A673 (cell line): ENCODE data around the gene PHIP. TPM values are rescaled to one million over a fixed set of nuclear protein-coding genes. Genes with fewer than 3 reads are reported as not detected.

Source experiments
- BruUV-seq: library from RNA; stranded (reverse); fragments of 400-500 nt; replicated peaks from 2 replicates; lab custom pipeline; 2021; lab: Mats Ljungman, UMichigan
- CTCF ChIA-PET: fragments of 300-600 bp; sonication (Branson Sonifier 250); formaldehyde crosslinking; loops from one replicate; lab custom pipeline; 2022; ENCODE audit warnings: antibody characterized with exemption; lab: Charles Lee
- POLR2A ChIA-PET: fragments of 300-600 bp; sonication (Branson Sonifier 250); formaldehyde crosslinking; loops from one replicate; lab custom pipeline; 2022; ENCODE audit warnings: antibody characterized with exemption; ENCODE audit not compliant: low non-redundant PET; lab: Charles Lee
- DNase-seq: peaks from one replicate; pipeline ENCODE4 v3.0.0-alpha.2; 2015; ENCODE audit warnings: low spot score
- H3K27ac ChIP-seq: fragments of 200-600 bp; sonication (generic); 2 replicates; pipeline ENCODE4 v1.5.1; 2016; ENCODE audit warnings: mixed run types, low read depth, mild to moderate bottlenecking, mixed read lengths, antibody characterized with exemption, low read length; ENCODE audit not compliant: poor library complexity, severe bottlenecking
- H3K27me3 ChIP-seq: fragments of 200-600 bp; sonication (generic); replicated peaks from 2 replicates; pipeline ENCODE4 v1.6.1; 2017; ENCODE audit warnings: mixed run types, low read depth, mild to moderate bottlenecking, mixed read lengths, antibody characterized with exemption, low read length; ENCODE audit not compliant: insufficient read depth, poor library complexity
- H3K36me3 ChIP-seq: fragments of 200-600 bp; sonication (generic); 2 replicates; pipeline ENCODE4 v1.6.1; 2016; ENCODE audit warnings: mixed run types, mild to moderate bottlenecking, mixed read lengths, antibody characterized with exemption, low read length; ENCODE audit not compliant: insufficient read depth, poor library complexity, severe bottlenecking
- H3K4me1 ChIP-seq: fragments of 200-600 bp; sonication (generic); 2 replicates; pipeline ENCODE4 v1.6.1; 2017; ENCODE audit warnings: mixed run types, mild to moderate bottlenecking, mixed read lengths, antibody characterized with exemption, low read length; ENCODE audit not compliant: insufficient read depth, poor library complexity, severe bottlenecking
- H3K4me3 ChIP-seq: fragments of 200-600 bp; sonication (generic); 2 replicates; pipeline ENCODE4 v1.5.1; 2016; ENCODE audit warnings: low read depth, mixed run types, mild to moderate bottlenecking, mixed read lengths, low read length; ENCODE audit not compliant: poor library complexity, severe bottlenecking
- H3K9me3 ChIP-seq: fragments of 200-600 bp; sonication (generic); 2 replicates; pipeline ENCODE4 v1.6.1; 2016; ENCODE audit warnings: mixed run types, low read depth, mild to moderate bottlenecking, mixed read lengths, antibody characterized with exemption, low read length; ENCODE audit not compliant: poor library complexity, severe bottlenecking
- CTCF ChIP-seq: fragments of 300-800, 200-600 bp; sonication (generic); conservative IDR thresholded peaks from 2 replicates; pipeline ENCODE4 v1.5.1; 2017; ENCODE audit warnings: low read depth, mild to moderate bottlenecking, antibody characterized with exemption, low read length, moderate library complexity, mixed read lengths
- EZH2 ChIP-seq: fragments of 200-600 bp; sonication (generic); IDR thresholded peaks from 2 replicates; pipeline ENCODE4 v1.6.1; 2017; ENCODE audit warnings: borderline replicate concordance, low read depth, mild to moderate bottlenecking, mixed read lengths, antibody characterized with exemption, low read length; ENCODE audit not compliant: poor library complexity, severe bottlenecking
- intact Hi-C: fragments of 100-400 bp; cut with micrococcal nuclease; formaldehyde crosslinking; loops from one replicate; pipeline ENCODE4 v1.10.0; 2022; ENCODE audit not compliant: unreplicated experiment
- total RNA-seq: library from RNA; stranded (reverse); gene quantifications from 2 replicates; pipeline ENCODE4 v1.2.3, GENCODE V29; 2021

PHIP gene
- total RNA-seq, 1 experiment from 2014 or later: 42.5 TPM

- no TSS peak for BruUV-seq
Observed at GRCh38 chr6:79076782-79077641, 1.0 kb downstream of the PHIP start.

GRCh38 chr6:79076160-79076559 is 1.9 kb downstream of the PHIP start:
- POLR2A ChIA-PET: interaction anchor here (0.5 kb wide), 1 partner anchor 469 kb away, joined by 3 read pairs; no protein-coding TSS in a partner anchor
- no peak for TF ChIP-seq EZH2
- no peak for TF ChIP-seq CTCF
- DNase-seq: no peak
- CTCF ChIA-PET: no interaction called here
- no peaks in the 10 kb centered on the region for H3K9me3 ChIP-seq
- BruUV-seq: TSS peak; percentile 35
- H3K27me3 ChIP-seq: no peaks in the 10 kb centered on the region
- H3K4me1 ChIP-seq: peaks cover 19% of the 10 kb centered on the region
- peaks cover 2% of the 10 kb centered on the region for H3K36me3 ChIP-seq
- H3K4me3 ChIP-seq: peak overlapping the region; percentile 81
- H3K27ac ChIP-seq: peak overlapping the region; percentile 90
- intact Hi-C loops: no loop called here

More at GRCh38 chr6:79076782-79077641, 1.0 kb downstream of the PHIP start:
- ChIA-PET POLR2A (interaction anchor here (0.5 kb wide), 1 partner anchor 468 kb away, joined by 3 read pairs; no protein-coding TSS in a partner anchor), CTCF (interaction anchor here (0.7 kb wide), 1 partner anchor 222 kb away, joined by 7 read pairs; no protein-coding TSS in a partner anchor)
- intact Hi-C loops: no loop called here
- H3K4me1 ChIP-seq: peaks cover 26% of the 10 kb centered on the region
- peak overlapping the region; percentile 81 for H3K4me3 ChIP-seq
- no peaks in the 10 kb centered on the region for H3K27me3 ChIP-seq
- H3K36me3 ChIP-seq: no peaks in the 10 kb centered on the region
- peak overlapping the region; percentile 90 for H3K27ac ChIP-seq
- TF ChIP-seq EZH2 (no peak), CTCF (no peak)
- H3K9me3 ChIP-seq: no peaks in the 10 kb centered on the region
- DNase-seq: peak; percentile 95

- peaks cover 5% of the 10 kb centered on the region for H3K36me3 ChIP-seq
- no peak for DNase-seq
- no TSS peak for BruUV-seq
- H3K4me1 ChIP-seq: peaks cover 11% of the 10 kb centered on the region
- ChIA-PET POLR2A (interaction anchor here (0.9 kb wide), 1 partner anchor 14 kb away, joined by 6 read pairs; no protein-coding TSS in a partner anchor), CTCF (no interaction called here)
- intact Hi-C loops: no loop called here
- H3K4me3 ChIP-seq: no peak overlapping the region
- no peaks in the 10 kb centered on the region for H3K9me3 ChIP-seq
- no peak overlapping the region for H3K27ac ChIP-seq
- no peaks in the 10 kb centered on the region for H3K27me3 ChIP-seq
- TF ChIP-seq CTCF (no peak), EZH2 (no peak)
Observed at GRCh38 chr6:79073888-79074287, 4.2 kb downstream of the PHIP start.
